ENCODE results near the gene C20orf96.
A peak's percentile ranks its signal among the peaks of the same experiment; 100 is the strongest.

Gene C20orf96

GRCh38 chr20:278607-279571 is 11.7 kb downstream of the C20orf96 start:
- no peak for TF ChIP-seq CTCF (IDR thresholded peaks at IDR 0.05)
- H3K36me3 ChIP-seq (ENCODE audit: control insufficient read depth, insufficient read depth, low read length), result no peaks in the 10 kb centered on the region
- H3K27me3 ChIP-seq (ENCODE audit: control insufficient read depth, insufficient read depth, low read length), result no peaks in the 10 kb centered on the region
- no peaks in the 10 kb centered on the region for H3K9me3 ChIP-seq (ENCODE audit: control insufficient read depth, low read length)
- no peak overlapping the region for H3K9ac ChIP-seq
- no peaks in the 10 kb centered on the region for H3K4me1 ChIP-seq
- H3K79me2 ChIP-seq, result no peaks in the 10 kb centered on the region
- H2AFZ ChIP-seq, result no peak overlapping the region
- H3K4me3 ChIP-seq (ENCODE audit: low read depth, low read length), result no peak overlapping the region
- H3K4me2 ChIP-seq (ENCODE audit: low read length), result peak overlapping the region; percentile 24
- H3K27ac ChIP-seq, result no peak overlapping the region

GRCh38 chr20:278181-278580 is 12.4 kb downstream of the C20orf96 start:
- H3K36me3 ChIP-seq (ENCODE audit: control insufficient read depth, insufficient read depth, low read length), result no peaks in the 10 kb centered on the region
- no peak for TF ChIP-seq CTCF (IDR thresholded peaks at IDR 0.05)
- no peak overlapping the region for H3K9ac ChIP-seq

GRCh38 chr20:277496-277781 is 13.1 kb downstream of the C20orf96 start:
- no peak for TF ChIP-seq CTCF (IDR thresholded peaks at IDR 0.05)
- Histone ChIP-seq H3K27me3 (ENCODE audit: control insufficient read depth, insufficient read depth, low read length) (no peaks in the 10 kb centered on the region), H3K36me3 (ENCODE audit: control insufficient read depth, insufficient read depth, low read length) (no peaks in the 10 kb centered on the region), H3K4me2 (ENCODE audit: low read length) (no peak overlapping the region), H3K4me3 (ENCODE audit: low read depth, low read length) (no peak overlapping the region), H3K27ac (no peak overlapping the region), H2AFZ (no peak overlapping the region), H3K9me3 (ENCODE audit: control insufficient read depth, low read length) (no peaks in the 10 kb centered on the region), H3K79me2 (no peaks in the 10 kb centered on the region), H3K4me1 (no peaks in the 10 kb centered on the region), H3K9ac (no peak overlapping the region)

More at GRCh38 chr20:278181-278580, 12.4 kb downstream of the C20orf96 start:
- no peaks in the 10 kb centered on the region for H3K4me1 ChIP-seq
- H3K4me3 ChIP-seq (ENCODE audit: low read depth, low read length), result no peak overlapping the region
- H3K9me3 ChIP-seq (ENCODE audit: control insufficient read depth, low read length), result no peaks in the 10 kb centered on the region
- peak overlapping the region; percentile 24 for H3K4me2 ChIP-seq (ENCODE audit: low read length)
- H3K27me3 ChIP-seq (ENCODE audit: control insufficient read depth, insufficient read depth, low read length), result no peaks in the 10 kb centered on the region
- no peaks in the 10 kb centered on the region for H3K79me2 ChIP-seq
- H3K27ac ChIP-seq, result no peak overlapping the region
- no peak overlapping the region for H2AFZ ChIP-seq

GRCh38 chr20:276620-277495 is 13.7 kb downstream of the C20orf96 start:
- H3K36me3 ChIP-seq (ENCODE audit: control insufficient read depth, insufficient read depth, low read length), result no peaks in the 10 kb centered on the region
- no peaks in the 10 kb centered on the region for H3K27me3 ChIP-seq (ENCODE audit: control insufficient read depth, insufficient read depth, low read length)
- no peaks in the 10 kb centered on the region for H3K79me2 ChIP-seq
- TF ChIP-seq CTCF (IDR thresholded peaks at IDR 0.05), result no peak
- no peak overlapping the region for H3K4me2 ChIP-seq (ENCODE audit: low read length)
- H3K4me1 ChIP-seq, result no peaks in the 10 kb centered on the region
- H3K4me3 ChIP-seq (ENCODE audit: low read depth, low read length), result no peak overlapping the region
- H3K9me3 ChIP-seq (ENCODE audit: control insufficient read depth, low read length), result no peaks in the 10 kb centered on the region
- no peak overlapping the region for H2AFZ ChIP-seq
- H3K9ac ChIP-seq, result no peak overlapping the region
- H3K27ac ChIP-seq, result no peak overlapping the region

Measured in parathyroid adenoma (tissue), 2 donors.